GM13977 (cell line): ENCODE data around the gene CRB3.

ENCODE experiments used
- DNase-seq: peaks from one replicate; pipeline ENCODE4 v3.0.0; 2012; ENCODE audit warnings: low spot score
- CTCF ChIP-seq: IDR thresholded peaks from 2 replicates; pipeline ENCODE4 v1.5.1; 2012; ENCODE audit warnings: mild to moderate bottlenecking, control low read depth; ENCODE audit not compliant: insufficient read depth; ENCODE audit errors: extremely low read depth, missing control alignments
- in situ Hi-C: fragments of 300-500 bp; cut with MboI; formaldehyde crosslinking; loops from one replicate; pipeline ENCODE4 v1.12.0; 2022; ENCODE audit warnings: low sequenced_read_pairs, low pct_unique_long_range_greater_than_20kb, mixed read lengths, inconsistent platforms; ENCODE audit not compliant: unreplicated experiment

CRB3 gene

GRCh38 chr19:6465663-6466062 is 1.6 kb downstream of the CRB3 start:
- no peak for TF ChIP-seq CTCF
- in situ Hi-C loops = no loop called here

GRCh38 chr19:6466526-6467248 is 2.6 kb downstream of the CRB3 start:
- no peak for TF ChIP-seq CTCF
- DNase-seq = no peak
- in situ Hi-C loops = no loop called here

More at GRCh38 chr19:6465663-6466062, 1.6 kb downstream of the CRB3 start:
- DNase-seq = no peak

- in situ Hi-C loops = no loop called here
- no peak for DNase-seq
- no peak for TF ChIP-seq CTCF
Observed at GRCh38 chr19:6467384-6467783, 3.3 kb downstream of the CRB3 start.

GRCh38 chr19:6470173-6470572 is 6.1 kb downstream of the CRB3 start:
- DNase-seq = no peak
- in situ Hi-C loops = no loop called here
- no peak for TF ChIP-seq CTCF

GRCh38 chr19:6471076-6471475 is 7.0 kb downstream of the CRB3 start:
- in situ Hi-C loops = no loop called here
- TF ChIP-seq CTCF = no peak
- DNase-seq = no peak

- no peak for DNase-seq
- no peak for TF ChIP-seq CTCF
- in situ Hi-C loops = no loop called here
Observed at GRCh38 chr19:6472713-6473112, 8.6 kb downstream of the CRB3 start.
